NCI-H1417 (cell line): ENCODE measurements around the gene LACTBL1.
"Not testable (repeated sequence)": the region's sequence is repeated elsewhere in the genome, so short reads cannot be mapped to it uniquely, and the experiment has no call there.

Experiments used
- DNase-seq, 3 experiments: peaks; one replicate each; lab custom pipeline; 2025; lab: John Stamatoyannopoulos, UW

LACTBL1 gene

GRCh38 chr1:22972760-22973159 is at the start of gene LACTBL1:
Gene LACTBL1, minus strand, starts transcription at chr1:22972866. Its CDS starts 550 bp downstream, at chr1:22972316.
- no peak for DNase-seq

GRCh38 chr1:23021834-23022233 is 49.2 kb upstream of the LACTBL1 start:
- no peak for DNase-seq

GRCh38 chr1:23020706-23021405 is 48.2 kb upstream of the LACTBL1 start:
- peak in 2 of 3 experiments; percentile 14 to 30 for DNase-seq

GRCh38 chr1:23019863-23020625 is 47.4 kb upstream of the LACTBL1 start:
- peak; percentile 30 to 82 (median 78) for DNase-seq

- peak; percentile 97 to 99 (median 98) for DNase-seq
Measured at GRCh38 chr1:23019094-23019862, 46.6 kb upstream of the LACTBL1 start, which contains the start of gene KDM1A. Gene KDM1A, plus strand, starts transcription at chr1:23019468. Its CDS starts 129 bp downstream, at chr1:23019597.

GRCh38 chr1:23018661-23019093 is 46.0 kb upstream of the LACTBL1 start:
- DNase-seq, result no peak

GRCh38 chr1:23013657-23014056 is 41.0 kb upstream of the LACTBL1 start:
- peak; percentile 73 to 93 (median 91) for DNase-seq

GRCh38 chr1:23010025-23010424 is 37.4 kb upstream of the LACTBL1 start:
- not testable (repeated sequence) for DNase-seq

GRCh38 chr1:23008901-23009300 is 36.2 kb upstream of the LACTBL1 start:
- no peak for DNase-seq

GRCh38 chr1:23007106-23007505 is 34.4 kb upstream of the LACTBL1 start:
- DNase-seq, result no peak

GRCh38 chr1:23004769-23005168 is 32.1 kb upstream of the LACTBL1 start:
- DNase-seq, result not testable (repeated sequence)

GRCh38 chr1:23004112-23004511 is 31.4 kb upstream of the LACTBL1 start:
- DNase-seq, result no peak

- DNase-seq, result not testable (repeated sequence)
Measured at GRCh38 chr1:23002218-23002617, 29.6 kb upstream of the LACTBL1 start.

- not testable (repeated sequence) for DNase-seq
Measured at GRCh38 chr1:23000133-23000532, 27.5 kb upstream of the LACTBL1 start.

- not testable (repeated sequence) for DNase-seq
Measured at GRCh38 chr1:22997528-22997927, 24.9 kb upstream of the LACTBL1 start.

GRCh38 chr1:22995774-22996173 is 23.1 kb upstream of the LACTBL1 start:
- DNase-seq, result no peak

GRCh38 chr1:22993220-22993795 is 20.6 kb upstream of the LACTBL1 start:
- DNase-seq, result not testable (repeated sequence)

GRCh38 chr1:22992384-22992783 is 19.7 kb upstream of the LACTBL1 start:
- not testable (repeated sequence) for DNase-seq

- DNase-seq, result no peak
Measured at GRCh38 chr1:22983944-22984343, 11.3 kb upstream of the LACTBL1 start.

- not testable (repeated sequence) for DNase-seq
Measured at GRCh38 chr1:22980471-22980790, 7.8 kb upstream of the LACTBL1 start.

GRCh38 chr1:22978299-22978698 is 5.6 kb upstream of the LACTBL1 start:
- no peak for DNase-seq
